ENCODE data around the gene SHLD3. TPM values are rescaled to one million over a fixed set of nuclear protein-coding genes. Genes with fewer than 3 reads are reported as not detected.
"Not testable (repeated sequence)": the region's sequence is repeated elsewhere in the genome, so short reads cannot be mapped to it uniquely, and the experiment has no call there.

The SHLD3 gene
- total and polyA plus RNA-seq, 11 donors: 1.3 to 2.8 (median 2.0) TPM

DNA sequence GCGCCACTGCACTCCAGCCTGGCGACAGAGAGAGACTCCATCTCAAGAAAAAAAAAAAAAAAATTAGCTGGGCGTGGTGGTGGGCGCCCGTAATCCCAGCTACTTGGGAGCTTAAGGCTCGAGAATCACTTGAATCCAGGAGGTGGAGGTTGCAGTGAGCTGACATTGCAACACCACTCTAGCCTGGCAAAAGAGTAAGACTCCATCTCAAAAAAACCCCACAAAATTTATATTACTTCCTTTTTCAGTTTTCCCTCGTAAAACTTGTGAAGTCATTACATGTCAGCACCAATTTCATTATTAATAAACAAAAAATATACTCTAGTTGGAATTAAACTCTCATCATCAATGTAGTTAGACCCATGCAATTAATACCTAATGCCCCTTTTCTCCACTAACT is 43.9 kb downstream of the SHLD3 start:
- Histone ChIP-seq H3K36me3 (peaks cover 0 to 90% (median 43%) of the 10 kb centered on the region in 9 donors), H3K4me1 (peaks cover 0 to 4% (median 0%) of the 10 kb centered on the region in 12 donors), H3K4me3 (no peak overlapping the region), H3K27ac (no peak overlapping the region), H3K27me3 (no peaks in the 10 kb centered on the region), H3K9me3 (no peaks in the 10 kb centered on the region)
- WGBS, 4 donors: 80 to 91% (median 89%) methylated on average over 7 of the region's 7 CpGs
- ATAC-seq: no peak
- no peak for DNase-seq
- no peak for TF ChIP-seq POLR2A (IDR thresholded peaks at IDR 0.05)
- TF ChIP-seq, protein P1, sequence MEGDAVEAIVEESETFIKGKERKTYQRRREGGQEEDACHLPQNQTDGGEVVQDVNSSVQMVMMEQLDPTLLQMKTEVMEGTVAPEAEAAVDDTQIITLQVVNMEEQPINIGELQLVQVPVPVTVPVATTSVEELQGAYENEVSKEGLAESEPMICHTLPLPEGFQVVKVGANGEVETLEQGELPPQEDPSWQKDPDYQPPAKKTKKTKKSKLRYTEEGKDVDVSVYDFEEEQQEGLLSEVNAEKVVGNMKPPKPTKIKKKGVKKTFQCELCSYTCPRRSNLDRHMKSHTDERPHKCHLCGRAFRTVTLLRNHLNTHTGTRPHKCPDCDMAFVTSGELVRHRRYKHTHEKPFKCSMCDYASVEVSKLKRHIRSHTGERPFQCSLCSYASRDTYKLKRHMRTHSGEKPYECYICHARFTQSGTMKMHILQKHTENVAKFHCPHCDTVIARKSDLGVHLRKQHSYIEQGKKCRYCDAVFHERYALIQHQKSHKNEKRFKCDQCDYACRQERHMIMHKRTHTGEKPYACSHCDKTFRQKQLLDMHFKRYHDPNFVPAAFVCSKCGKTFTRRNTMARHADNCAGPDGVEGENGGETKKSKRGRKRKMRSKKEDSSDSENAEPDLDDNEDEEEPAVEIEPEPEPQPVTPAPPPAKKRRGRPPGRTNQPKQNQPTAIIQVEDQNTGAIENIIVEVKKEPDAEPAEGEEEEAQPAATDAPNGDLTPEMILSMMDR (IDR thresholded peaks at IDR 0.05): no peak
- intact Hi-C loops (cut with DNase I): no loop called here

DNA sequence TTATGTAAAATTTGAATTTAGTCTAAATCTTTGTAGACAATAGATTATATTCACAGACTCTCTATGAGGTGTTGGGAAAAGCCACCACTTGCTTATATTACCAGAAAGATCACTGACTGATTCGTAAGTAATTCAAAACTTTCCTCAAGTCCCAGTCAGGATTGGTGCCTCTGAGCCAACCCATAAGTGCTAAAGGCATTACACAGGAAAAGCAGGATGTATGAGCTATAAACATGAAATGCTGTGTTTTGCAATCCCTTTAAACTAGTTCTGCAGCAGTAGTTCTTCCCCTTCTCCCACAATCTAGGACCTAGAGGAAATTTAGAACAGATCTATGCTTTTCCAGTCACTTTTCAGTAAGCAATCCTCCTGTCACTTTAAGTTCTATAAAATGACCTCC is 48.0 kb downstream of the SHLD3 start:
- intact Hi-C loops (cut with DNase I): no loop called here
- H3K9me3 ChIP-seq: no peaks in the 10 kb centered on the region
- H3K4me1 ChIP-seq: no peaks in the 10 kb centered on the region
- H3K4me3 ChIP-seq: no peak overlapping the region
- no peak for DNase-seq
- 92 to 96% (median 93%) methylated on average over 1 of the region's 1 CpG for WGBS, 4 donors
- TF ChIP-seq, protein P1 (IDR thresholded peaks at IDR 0.05): no peak
- TF ChIP-seq POLR2A (IDR thresholded peaks at IDR 0.05): no peak
- no peaks in the 10 kb centered on the region for H3K27me3 ChIP-seq
- H3K27ac ChIP-seq: no peak overlapping the region
- H3K36me3 ChIP-seq: peaks cover 0 to 65% (median 15%) of the 10 kb centered on the region in 9 donors
- no peak for ATAC-seq

DNA sequence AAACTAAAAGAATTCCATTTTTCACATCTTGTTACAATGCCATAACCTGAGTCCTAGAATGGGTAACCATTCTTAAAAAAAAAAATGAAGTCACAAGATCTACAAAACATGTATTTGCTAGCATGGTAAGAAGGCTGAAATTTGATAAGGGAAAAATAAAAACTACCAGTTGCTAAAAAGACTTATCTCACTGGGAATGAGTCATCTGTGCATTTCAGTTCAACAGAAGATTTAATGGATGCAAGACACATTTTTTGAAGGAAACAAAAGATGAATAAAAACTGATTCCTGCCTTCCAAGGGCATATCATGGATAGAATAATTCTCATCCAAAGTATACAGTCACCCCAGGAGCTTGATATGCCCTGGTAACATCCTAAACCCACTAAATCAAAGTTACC is 49.9 kb downstream of the SHLD3 start:
- TF ChIP-seq POLR2A (IDR thresholded peaks at IDR 0.05): no peak
- TF ChIP-seq, protein P1 (IDR thresholded peaks at IDR 0.05): no peak
- Histone ChIP-seq H3K36me3 (peaks cover 0 to 64% (median 24%) of the 10 kb centered on the region in 9 donors), H3K9me3 (no peaks in the 10 kb centered on the region), H3K27me3 (no peaks in the 10 kb centered on the region), H3K4me3 (no peak overlapping the region), H3K27ac (no peak overlapping the region), H3K4me1 (no peaks in the 10 kb centered on the region)
- ATAC-seq: no peak
- DNase-seq: no peak
- intact Hi-C loops (cut with DNase I): no loop called here

DNA sequence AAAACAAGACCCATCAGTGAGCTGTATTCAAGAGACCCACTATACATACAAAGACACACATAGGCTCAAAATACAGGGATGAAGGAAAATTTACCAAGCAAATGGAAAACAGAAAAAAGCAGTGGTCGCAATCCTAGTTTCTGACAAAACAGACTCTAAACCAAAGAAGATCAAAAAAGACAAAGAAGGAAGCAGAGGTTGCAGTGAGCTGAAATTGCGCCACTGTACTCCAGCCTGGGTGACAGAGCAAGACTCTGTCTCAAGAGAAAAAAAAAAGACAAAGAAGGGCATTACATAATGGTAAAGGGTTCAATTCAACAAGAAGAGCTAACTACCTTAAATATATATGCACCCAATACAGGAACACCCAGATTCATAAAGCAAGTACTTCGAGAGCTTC is 51.2 kb downstream of the SHLD3 start:
- intact Hi-C loops (cut with DNase I): not testable (repeated sequence)
- 88 to 96% (median 93%) methylated on average over 3 of the region's 3 CpGs for WGBS, 4 donors

More for the DNA sequence above, 51.2 kb downstream of the SHLD3 start:
- DNase-seq, H3K4me1 ChIP-seq, H3K27me3 ChIP-seq, H3K27ac ChIP-seq, H3K4me3 ChIP-seq, ATAC-seq, H3K9me3 ChIP-seq: not testable (repeated sequence)
- peaks cover 0 to 61% (median 29%) of the 10 kb centered on the region in 9 donors for H3K36me3 ChIP-seq

Other genes starting within 250 kb of the SHLD3 start
- gene ADAMTS6, start 143.1 kb upstream of the SHLD3 start, total RNA-seq: 1 to 10 TPM; 1.5 to 4.3 (median 3.4) TPM
- gene ADAMTS6, start 143.1 kb upstream of the SHLD3 start, polyA plus RNA-seq: under 1 TPM; 0.28 to 0.72 TPM
- gene CENPK, start 61.9 kb upstream of the SHLD3 start, total RNA-seq: 1 to 10 TPM in 3 of 9 donors, under 1 TPM in 4, not detected in 2; 0.32 to 6.9 (median 0.79) TPM
- gene CENPK, start 61.9 kb upstream of the SHLD3 start, polyA plus RNA-seq: under 1 TPM; 0.65 to 0.78 TPM
- gene PPWD1, start 61.7 kb upstream of the SHLD3 start, total RNA-seq: 10 to 100 TPM; 13.4 to 20.1 (median 16.1) TPM
- 10 to 100 TPM in 1 of 2 donors, 1 to 10 TPM in 1; 10.0 to 14.0 TPM for gene PPWD1, start 61.7 kb upstream of the SHLD3 start, polyA plus RNA-seq
- gene TRIM23, start 694 bp upstream of the SHLD3 start, total RNA-seq: 10 to 100 TPM; 11.6 to 22.9 (median 17.8) TPM
- 1 to 10 TPM; 4.5 to 9.3 TPM for gene TRIM23, start 694 bp upstream of the SHLD3 start, polyA plus RNA-seq
- gene TRAPPC13, start within 50 bp of the SHLD3 start, total RNA-seq: 10 to 100 TPM in 8 of 9 donors, 1 to 10 TPM in 1; 9.5 to 24.8 (median 18.7) TPM
- 10 to 100 TPM; 10.9 to 14.1 TPM for gene TRAPPC13, start within 50 bp of the SHLD3 start, polyA plus RNA-seq
- 10 to 100 TPM in 2 of 9 donors, 1 to 10 TPM in 7; 2.9 to 14.4 (median 7.1) TPM for gene SGTB, start 97.1 kb downstream of the SHLD3 start, total RNA-seq
- gene SGTB, start 97.1 kb downstream of the SHLD3 start, polyA plus RNA-seq: 1 to 10 TPM; 1.8 to 2.4 TPM
- 10 to 100 TPM in 6 of 9 donors, 1 to 10 TPM in 3; 5.3 to 28.2 (median 14.7) TPM for gene NLN, start 97.2 kb downstream of the SHLD3 start, total RNA-seq
- gene NLN, start 97.2 kb downstream of the SHLD3 start, polyA plus RNA-seq: 1 to 10 TPM; 1.6 to 5.3 TPM

Data from heart left ventricle (tissue), 16 donors.